GM12892 (cell line): ENCODE measurements around the gene POMC.

Experiments
- POLR2A ChIP-seq: IDR thresholded peaks from 2 replicates; pipeline ENCODE4 v1.6.1; 2011; ENCODE audit warnings: low read depth, low read length, control low read depth
- POLR2AphosphoS5 ChIP-seq: IDR thresholded peaks from 2 replicates; pipeline ENCODE4 v1.6.1; 2011; ENCODE audit warnings: low read depth, low read length, control low read depth

- TF ChIP-seq POLR2AphosphoS5 (no peak), POLR2A (no peak)
Measured at GRCh38 chr2:25194576-25195122, 26.3 kb upstream of the POMC start.
